Measurements from ENCODE around the gene C22orf23. TPM values are rescaled to one million over a fixed set of nuclear protein-coding genes. Genes with fewer than 3 reads are reported as not detected.
A peak's percentile ranks its signal among the peaks of the same experiment; 100 is the strongest.

C22orf23 gene
- total and polyA plus RNA-seq, 10 of the 15 experiments (the other 5 are each of a cell fraction or from before 2014, with no cell fraction given), result 0.04 to 0.38 (median 0.11) TPM; not detected in 5

DNA sequence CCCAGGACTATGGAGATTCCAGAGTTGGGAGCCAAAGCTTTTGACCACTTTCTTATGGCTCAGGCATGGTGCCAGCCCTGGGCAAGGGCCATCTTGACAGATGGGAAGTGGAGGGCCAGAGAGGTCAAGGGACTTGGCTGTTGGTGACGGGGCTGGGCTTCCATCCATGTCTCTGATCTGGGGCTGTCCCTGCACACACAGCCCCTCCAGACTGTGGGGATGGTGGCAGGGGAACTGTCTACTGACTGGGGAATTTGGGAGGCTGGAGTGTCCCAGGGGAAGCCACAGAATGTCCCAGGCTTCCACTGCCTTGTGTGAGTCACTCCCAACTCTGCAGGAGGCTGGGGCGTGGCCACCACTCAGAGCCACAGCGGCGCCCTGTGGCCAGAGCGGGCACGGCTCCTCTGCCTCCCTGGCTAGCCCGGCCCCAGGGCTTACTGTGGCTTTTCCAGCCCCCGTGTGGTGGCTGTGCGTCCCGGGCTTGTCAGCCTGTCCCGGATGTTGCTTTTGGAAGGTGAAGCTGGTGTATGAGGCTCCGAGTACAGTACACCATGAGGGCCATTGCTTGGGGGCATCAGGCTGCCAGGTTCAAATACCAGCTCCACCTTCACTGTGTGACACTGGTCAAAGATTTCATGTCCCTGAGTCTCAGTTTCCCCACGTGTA is 19.6 kb downstream of the C22orf23 start (continued):
- TF ChIP-seq, protein P1, sequence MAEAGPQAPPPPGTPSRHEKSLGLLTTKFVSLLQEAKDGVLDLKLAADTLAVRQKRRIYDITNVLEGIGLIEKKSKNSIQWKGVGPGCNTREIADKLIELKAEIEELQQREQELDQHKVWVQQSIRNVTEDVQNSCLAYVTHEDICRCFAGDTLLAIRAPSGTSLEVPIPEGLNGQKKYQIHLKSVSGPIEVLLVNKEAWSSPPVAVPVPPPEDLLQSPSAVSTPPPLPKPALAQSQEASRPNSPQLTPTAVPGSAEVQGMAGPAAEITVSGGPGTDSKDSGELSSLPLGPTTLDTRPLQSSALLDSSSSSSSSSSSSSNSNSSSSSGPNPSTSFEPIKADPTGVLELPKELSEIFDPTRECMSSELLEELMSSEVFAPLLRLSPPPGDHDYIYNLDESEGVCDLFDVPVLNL (IDR thresholded peaks at IDR 0.05; ENCODE audit: low read depth, low read length), result no peak
- TF ChIP-seq CBX5 (IDR thresholded peaks at IDR 0.05; ENCODE audit: low read depth), result no peak
- TF ChIP-seq MEF2B (IDR thresholded peaks at IDR 0.05; ENCODE audit: partially characterized antibody, poor library complexity, severe bottlenecking), result peak; percentile 83
- TF ChIP-seq, protein P2, sequence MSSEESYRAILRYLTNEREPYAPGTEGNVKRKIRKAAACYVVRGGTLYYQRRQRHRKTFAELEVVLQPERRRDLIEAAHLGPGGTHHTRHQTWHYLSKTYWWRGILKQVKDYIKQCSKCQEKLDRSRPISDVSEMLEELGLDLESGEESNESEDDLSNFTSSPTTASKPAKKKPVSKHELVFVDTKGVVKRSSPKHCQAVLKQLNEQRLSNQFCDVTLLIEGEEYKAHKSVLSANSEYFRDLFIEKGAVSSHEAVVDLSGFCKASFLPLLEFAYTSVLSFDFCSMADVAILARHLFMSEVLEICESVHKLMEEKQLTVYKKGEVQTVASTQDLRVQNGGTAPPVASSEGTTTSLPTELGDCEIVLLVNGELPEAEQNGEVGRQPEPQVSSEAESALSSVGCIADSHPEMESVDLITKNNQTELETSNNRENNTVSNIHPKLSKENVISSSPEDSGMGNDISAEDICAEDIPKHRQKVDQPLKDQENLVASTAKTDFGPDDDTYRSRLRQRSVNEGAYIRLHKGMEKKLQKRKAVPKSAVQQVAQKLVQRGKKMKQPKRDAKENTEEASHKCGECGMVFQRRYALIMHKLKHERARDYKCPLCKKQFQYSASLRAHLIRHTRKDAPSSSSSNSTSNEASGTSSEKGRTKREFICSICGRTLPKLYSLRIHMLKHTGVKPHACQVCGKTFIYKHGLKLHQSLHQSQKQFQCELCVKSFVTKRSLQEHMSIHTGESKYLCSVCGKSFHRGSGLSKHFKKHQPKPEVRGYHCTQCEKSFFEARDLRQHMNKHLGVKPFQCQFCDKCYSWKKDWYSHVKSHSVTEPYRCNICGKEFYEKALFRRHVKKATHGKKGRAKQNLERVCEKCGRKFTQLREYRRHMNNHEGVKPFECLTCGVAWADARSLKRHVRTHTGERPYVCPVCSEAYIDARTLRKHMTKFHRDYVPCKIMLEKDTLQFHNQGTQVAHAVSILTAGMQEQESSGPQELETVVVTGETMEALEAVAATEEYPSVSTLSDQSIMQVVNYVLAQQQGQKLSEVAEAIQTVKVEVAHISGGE (CRISPR knock-in tag; IDR thresholded peaks at IDR 0.05), result no peak
- peak in 1 of 2 experiments; percentile 44; a peak in 2 of 4 replicates for TF ChIP-seq BHLHE40 (IDR thresholded peaks at IDR 0.05; ENCODE audit: borderline replicate concordance in 1 of 2, low read depth in 2 of 2, low read length in 1 of 2)
- TF ChIP-seq, protein P3, sequence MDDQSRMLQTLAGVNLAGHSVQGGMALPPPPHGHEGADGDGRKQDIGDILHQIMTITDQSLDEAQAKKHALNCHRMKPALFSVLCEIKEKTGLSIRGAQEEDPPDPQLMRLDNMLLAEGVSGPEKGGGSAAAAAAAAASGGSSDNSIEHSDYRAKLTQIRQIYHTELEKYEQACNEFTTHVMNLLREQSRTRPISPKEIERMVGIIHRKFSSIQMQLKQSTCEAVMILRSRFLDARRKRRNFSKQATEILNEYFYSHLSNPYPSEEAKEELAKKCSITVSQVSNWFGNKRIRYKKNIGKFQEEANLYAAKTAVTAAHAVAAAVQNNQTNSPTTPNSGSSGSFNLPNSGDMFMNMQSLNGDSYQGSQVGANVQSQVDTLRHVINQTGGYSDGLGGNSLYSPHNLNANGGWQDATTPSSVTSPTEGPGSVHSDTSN (IDR thresholded peaks at IDR 0.05; ENCODE audit: insufficient replicate concordance, low read depth, low read length), result no peak
- TF ChIP-seq SREBF1 (IDR thresholded peaks at IDR 0.05; ENCODE audit: low read length), result no peak
- TF ChIP-seq TARDBP (IDR thresholded peaks at IDR 0.05; ENCODE audit: borderline replicate concordance), result no peak
- 0 out of 2 replicates have a peak, but pooled peaks have one; percentile 33 for TF ChIP-seq NBN (IDR thresholded peaks at IDR 0.05)
- peak; percentile 60 for TF ChIP-seq RAD21 (IDR thresholded peaks at IDR 0.05; ENCODE audit: insufficient read depth, low read depth, low read length)
- peak; percentile 48; the same call in 1 of the 2 replicates for TF ChIP-seq IRF4 (IDR thresholded peaks at IDR 0.05; ENCODE audit: low read depth, low read length)
- TF ChIP-seq TCF7 (IDR thresholded peaks at IDR 0.05; ENCODE audit: borderline replicate concordance), result no peak
- TF ChIP-seq TBL1XR1 (IDR thresholded peaks at IDR 0.05; ENCODE audit: low read depth, low read length), result no peak
- TF ChIP-seq TAF1 (IDR thresholded peaks at IDR 0.05; ENCODE audit: borderline replicate concordance, low read depth, low read length), result no peak
- peak; percentile 67 for TF ChIP-seq RUNX3 (IDR thresholded peaks at IDR 0.05; ENCODE audit: low read length)
- peak; percentile 51 for TF ChIP-seq NR2F1 (conservative IDR thresholded peaks at IDR 0.05)
- TF ChIP-seq HDGF (IDR thresholded peaks at IDR 0.05), result peak; percentile 92
- no peak for TF ChIP-seq NRF1 (conservative IDR thresholded peaks at IDR 0.05; ENCODE audit: low read depth, low read length)
- peak; percentile 62; the same call in 1 of the 2 replicates for TF ChIP-seq BACH1 (IDR thresholded peaks at IDR 0.05; ENCODE audit: borderline replicate concordance)
- no peak for TF ChIP-seq POLR2A (IDR thresholded peaks at IDR 0.05; ENCODE audit: low read depth, low read length)
- TF ChIP-seq, protein P4, sequence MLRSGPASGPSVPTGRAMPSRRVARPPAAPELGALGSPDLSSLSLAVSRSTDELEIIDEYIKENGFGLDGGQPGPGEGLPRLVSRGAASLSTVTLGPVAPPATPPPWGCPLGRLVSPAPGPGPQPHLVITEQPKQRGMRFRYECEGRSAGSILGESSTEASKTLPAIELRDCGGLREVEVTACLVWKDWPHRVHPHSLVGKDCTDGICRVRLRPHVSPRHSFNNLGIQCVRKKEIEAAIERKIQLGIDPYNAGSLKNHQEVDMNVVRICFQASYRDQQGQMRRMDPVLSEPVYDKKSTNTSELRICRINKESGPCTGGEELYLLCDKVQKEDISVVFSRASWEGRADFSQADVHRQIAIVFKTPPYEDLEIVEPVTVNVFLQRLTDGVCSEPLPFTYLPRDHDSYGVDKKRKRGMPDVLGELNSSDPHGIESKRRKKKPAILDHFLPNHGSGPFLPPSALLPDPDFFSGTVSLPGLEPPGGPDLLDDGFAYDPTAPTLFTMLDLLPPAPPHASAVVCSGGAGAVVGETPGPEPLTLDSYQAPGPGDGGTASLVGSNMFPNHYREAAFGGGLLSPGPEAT (IDR thresholded peaks at IDR 0.05; ENCODE audit: low read depth), result no peak
- no peak for TF ChIP-seq ZNF24 (IDR thresholded peaks at IDR 0.05)
- TF ChIP-seq, protein P5, sequence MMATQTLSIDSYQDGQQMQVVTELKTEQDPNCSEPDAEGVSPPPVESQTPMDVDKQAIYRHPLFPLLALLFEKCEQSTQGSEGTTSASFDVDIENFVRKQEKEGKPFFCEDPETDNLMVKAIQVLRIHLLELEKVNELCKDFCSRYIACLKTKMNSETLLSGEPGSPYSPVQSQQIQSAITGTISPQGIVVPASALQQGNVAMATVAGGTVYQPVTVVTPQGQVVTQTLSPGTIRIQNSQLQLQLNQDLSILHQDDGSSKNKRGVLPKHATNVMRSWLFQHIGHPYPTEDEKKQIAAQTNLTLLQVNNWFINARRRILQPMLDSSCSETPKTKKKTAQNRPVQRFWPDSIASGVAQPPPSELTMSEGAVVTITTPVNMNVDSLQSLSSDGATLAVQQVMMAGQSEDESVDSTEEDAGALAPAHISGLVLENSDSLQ (IDR thresholded peaks at IDR 0.05), result 0 out of 2 replicates have a peak, but pooled peaks have one; percentile 8
- no peak for TF ChIP-seq CREB1 (IDR thresholded peaks at IDR 0.05; ENCODE audit: low read depth)

Measured in GM12878 (cell line).